Osteoblast (primary cell): ENCODE results near the gene SLC25A22. TPM values are rescaled to one million over a fixed set of nuclear protein-coding genes. Genes with fewer than 3 reads are reported as not detected.

Experiments
- DNase-seq: peaks from one replicate; pipeline ENCODE4 v3.0.0; 2011; ENCODE audit warnings: low spot score, mixed read lengths; ENCODE audit not compliant: insufficient read length; ENCODE audit errors: missing footprints
- H2AFZ ChIP-seq: 2 replicates; pipeline ENCODE4 v1.6.0; 2011; ENCODE audit warnings: mild to moderate bottlenecking, low read length
- H3K27ac ChIP-seq: 2 replicates; pipeline ENCODE4 v1.5.1; 2011; ENCODE audit warnings: mild to moderate bottlenecking, low read depth, low read length, moderate library complexity
- H3K27me3 ChIP-seq: 2 replicates; pipeline ENCODE4 v1.6.0; 2012; ENCODE audit warnings: mild to moderate bottlenecking, control low read depth, inconsistent platforms, low read length, moderate library complexity; ENCODE audit not compliant: insufficient read depth
- H3K36me3 ChIP-seq: 2 replicates; pipeline ENCODE4 v1.5.1; 2011; ENCODE audit warnings: mild to moderate bottlenecking, low read length, control low read depth, moderate library complexity; ENCODE audit not compliant: insufficient read depth
- H3K4me1 ChIP-seq: 2 replicates; pipeline ENCODE4 v1.5.1; 2011; ENCODE audit warnings: mild to moderate bottlenecking, low read length, control low read depth, moderate library complexity; ENCODE audit not compliant: insufficient read depth
- H3K4me2 ChIP-seq: 2 replicates; pipeline ENCODE4 v1.6.0; 2011; ENCODE audit warnings: mild to moderate bottlenecking, low read length; ENCODE audit not compliant: insufficient read depth
- H3K4me3 ChIP-seq: fragments of 200-600 bp; sonication (generic); 3 replicates; pipeline ENCODE4 v1.5.1; 2012; ENCODE audit warnings: mild to moderate bottlenecking, low read length, inconsistent platforms; ENCODE audit not compliant: insufficient read depth
- H3K79me2 ChIP-seq: 2 replicates; pipeline ENCODE4 v1.6.0; 2012; ENCODE audit warnings: mild to moderate bottlenecking, low read length, control low read depth, inconsistent platforms; ENCODE audit not compliant: insufficient read depth
- H3K9me3 ChIP-seq: 2 replicates; pipeline ENCODE4 v1.5.1; 2011; ENCODE audit warnings: low read depth, low read length, control low read depth
- H4K20me1 ChIP-seq: 2 replicates; pipeline ENCODE4 v1.6.0; 2012; ENCODE audit warnings: mild to moderate bottlenecking, low read length, control low read depth; ENCODE audit not compliant: insufficient read depth
- CTCF ChIP-seq: IDR thresholded peaks from 2 replicates; pipeline ENCODE4 v1.5.1; 2011; ENCODE audit warnings: mild to moderate bottlenecking, low read depth, low read length, moderate library complexity; ENCODE audit errors: extremely low read depth
- total RNA-seq: library from RNA; depleted of rRNA; stranded (reverse); fragments of >200 nt; gene quantifications from 2 replicates; pipeline ENCODE4 v1.2.3, GENCODE V29; 2012

The SLC25A22 gene
- total RNA-seq, 1 donor = 9.0 TPM

- H4K20me1 ChIP-seq = peaks cover 30% of the 10 kb centered on the region
- peaks cover 30% of the 10 kb centered on the region for H3K36me3 ChIP-seq
- H3K9me3 ChIP-seq = no peaks in the 10 kb centered on the region
- no peak overlapping the region for H3K4me3 ChIP-seq
- no peak overlapping the region for H3K4me2 ChIP-seq
- H3K27ac ChIP-seq = peak overlapping the region; percentile 99
- DNase-seq = no peak
- H2AFZ ChIP-seq = no peak overlapping the region
- no peak for TF ChIP-seq CTCF
- peaks cover 37% of the 10 kb centered on the region for H3K79me2 ChIP-seq
- H3K4me1 ChIP-seq = peaks cover 21% of the 10 kb centered on the region
- H3K27me3 ChIP-seq = no peaks in the 10 kb centered on the region
Measured at GRCh38 chr11:812390-812789, 14.3 kb upstream of the SLC25A22 start.

- no peaks in the 10 kb centered on the region for H3K9me3 ChIP-seq
- peak; percentile 23 for TF ChIP-seq CTCF
- H3K36me3 ChIP-seq = peaks cover 30% of the 10 kb centered on the region
- peaks cover 30% of the 10 kb centered on the region for H4K20me1 ChIP-seq
- H3K79me2 ChIP-seq = peaks cover 37% of the 10 kb centered on the region
- H3K4me2 ChIP-seq = peak overlapping the region; percentile 95
- no peak overlapping the region for H2AFZ ChIP-seq
- DNase-seq = no peak
- H3K4me1 ChIP-seq = peaks cover 21% of the 10 kb centered on the region
- H3K27me3 ChIP-seq = no peaks in the 10 kb centered on the region
- H3K27ac ChIP-seq = peak overlapping the region; percentile 99
- peak overlapping the region; percentile 82 for H3K4me3 ChIP-seq
Measured at GRCh38 chr11:811446-812245, 13.6 kb upstream of the SLC25A22 start.

GRCh38 chr11:810040-810567, 12.0 kb upstream of the SLC25A22 start:
- H3K4me1 ChIP-seq = peaks cover 24% of the 10 kb centered on the region
- DNase-seq = no peak
- H3K27ac ChIP-seq = peak overlapping the region; percentile 99
- no peaks in the 10 kb centered on the region for H3K9me3 ChIP-seq
- peaks cover 30% of the 10 kb centered on the region for H3K36me3 ChIP-seq
- peaks cover 37% of the 10 kb centered on the region for H3K79me2 ChIP-seq
- no peak for TF ChIP-seq CTCF
- H3K4me3 ChIP-seq = peak overlapping the region; percentile 82
- H2AFZ ChIP-seq = no peak overlapping the region
- peak overlapping the region; percentile 95 for H3K4me2 ChIP-seq
- H4K20me1 ChIP-seq = peaks cover 30% of the 10 kb centered on the region
- H3K27me3 ChIP-seq = no peaks in the 10 kb centered on the region

- peak within 1 kb of the TSS; percentile 97 for H2AFZ ChIP-seq
- H3K4me1 ChIP-seq = peaks cover 28% of the 10 kb centered on the region
- peak within 1 kb of the TSS; percentile 98 for H3K4me2 ChIP-seq
- H4K20me1 ChIP-seq = peaks cover 30% of the 10 kb centered on the region
- no peaks in the 10 kb centered on the region for H3K9me3 ChIP-seq
- peak; percentile 100 for DNase-seq
- H3K4me3 ChIP-seq = peak within 1 kb of the TSS; percentile 82
- peaks cover 30% of the 10 kb centered on the region for H3K36me3 ChIP-seq
- TF ChIP-seq CTCF = no peak
- peak within 1 kb of the TSS; percentile 99 for H3K27ac ChIP-seq
- peaks cover 37% of the 10 kb centered on the region for H3K79me2 ChIP-seq
- H3K27me3 ChIP-seq = no peaks in the 10 kb centered on the region
Measured at GRCh38 chr11:809287-810039, 11.4 kb upstream of the SLC25A22 start, which contains the start of gene RPLP2. RPLP2 (plus strand) TSS chr11:809967; CDS start chr11:810235, 268 bp downstream.
